ENCODE data around the gene CCDC57. TPM values are rescaled to one million over a fixed set of nuclear protein-coding genes. Genes with fewer than 3 reads are reported as not detected.
"Not testable (repeated sequence)": the region's sequence is repeated elsewhere in the genome, so short reads cannot be mapped to it uniquely, and the experiment has no call there.

The CCDC57 gene
- total RNA-seq, 4 donors from 2014 or later = 7.9 to 22.1 (median 9.8) TPM

DNA sequence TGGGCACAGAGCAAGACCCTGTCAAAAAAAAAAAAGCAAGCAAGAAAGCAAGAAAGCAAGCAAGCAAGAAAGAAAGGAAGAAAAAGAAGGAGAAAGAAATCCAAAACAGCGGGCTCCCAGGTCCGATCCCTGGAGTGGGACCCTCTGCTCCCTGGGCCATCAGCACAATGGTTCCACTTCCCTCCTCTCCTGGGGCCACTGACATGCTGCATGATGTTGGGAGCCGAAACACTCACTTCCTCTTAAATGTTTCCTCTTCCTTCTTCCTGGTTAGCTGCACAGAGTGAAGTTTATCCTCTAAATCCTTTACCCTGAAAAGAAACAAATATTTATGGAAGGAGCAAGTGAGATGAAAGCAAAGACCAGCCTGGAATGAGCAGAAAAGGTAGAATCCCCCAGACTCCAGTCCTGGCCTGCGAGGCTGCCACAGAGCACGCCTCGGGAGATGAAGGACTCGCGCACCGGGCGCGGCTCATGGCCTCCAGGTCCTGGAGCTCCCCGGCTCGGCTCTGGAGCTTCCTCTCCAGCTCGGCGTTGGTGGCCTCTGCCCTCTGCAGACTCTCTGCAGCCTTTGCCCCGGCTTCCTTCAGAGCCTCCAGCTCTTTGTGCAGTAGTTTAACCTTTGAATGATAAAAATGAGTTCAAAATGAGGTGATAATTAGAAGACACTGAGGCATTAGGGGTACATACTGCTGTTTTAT, 19.0 kb downstream of the CCDC57 start:
- no peak for DNase-seq
- Histone ChIP-seq H3K27ac (no peak overlapping the region), H3K36me3 (peaks cover 0 to 81% (median 0%) of the 10 kb centered on the region in 3 donors), H3K27me3 (no peaks in the 10 kb centered on the region), H3K4me3 (peak overlapping the region in 2 of 4 donors; percentile 1 to 12), H3K9me3 (no peaks in the 10 kb centered on the region), H3K4me1 (no peaks in the 10 kb centered on the region)
- WGBS, 2 donors = 66 to 92% methylated on average over 14 to 16 of the region's 16 CpGs
- intact Hi-C loops (cut with DNase I) = no loop called here
- TF ChIP-seq, protein P1, sequence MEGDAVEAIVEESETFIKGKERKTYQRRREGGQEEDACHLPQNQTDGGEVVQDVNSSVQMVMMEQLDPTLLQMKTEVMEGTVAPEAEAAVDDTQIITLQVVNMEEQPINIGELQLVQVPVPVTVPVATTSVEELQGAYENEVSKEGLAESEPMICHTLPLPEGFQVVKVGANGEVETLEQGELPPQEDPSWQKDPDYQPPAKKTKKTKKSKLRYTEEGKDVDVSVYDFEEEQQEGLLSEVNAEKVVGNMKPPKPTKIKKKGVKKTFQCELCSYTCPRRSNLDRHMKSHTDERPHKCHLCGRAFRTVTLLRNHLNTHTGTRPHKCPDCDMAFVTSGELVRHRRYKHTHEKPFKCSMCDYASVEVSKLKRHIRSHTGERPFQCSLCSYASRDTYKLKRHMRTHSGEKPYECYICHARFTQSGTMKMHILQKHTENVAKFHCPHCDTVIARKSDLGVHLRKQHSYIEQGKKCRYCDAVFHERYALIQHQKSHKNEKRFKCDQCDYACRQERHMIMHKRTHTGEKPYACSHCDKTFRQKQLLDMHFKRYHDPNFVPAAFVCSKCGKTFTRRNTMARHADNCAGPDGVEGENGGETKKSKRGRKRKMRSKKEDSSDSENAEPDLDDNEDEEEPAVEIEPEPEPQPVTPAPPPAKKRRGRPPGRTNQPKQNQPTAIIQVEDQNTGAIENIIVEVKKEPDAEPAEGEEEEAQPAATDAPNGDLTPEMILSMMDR (IDR thresholded peaks at IDR 0.05) = no peak
- TF ChIP-seq POLR2A (IDR thresholded peaks at IDR 0.05) = no peak

DNA sequence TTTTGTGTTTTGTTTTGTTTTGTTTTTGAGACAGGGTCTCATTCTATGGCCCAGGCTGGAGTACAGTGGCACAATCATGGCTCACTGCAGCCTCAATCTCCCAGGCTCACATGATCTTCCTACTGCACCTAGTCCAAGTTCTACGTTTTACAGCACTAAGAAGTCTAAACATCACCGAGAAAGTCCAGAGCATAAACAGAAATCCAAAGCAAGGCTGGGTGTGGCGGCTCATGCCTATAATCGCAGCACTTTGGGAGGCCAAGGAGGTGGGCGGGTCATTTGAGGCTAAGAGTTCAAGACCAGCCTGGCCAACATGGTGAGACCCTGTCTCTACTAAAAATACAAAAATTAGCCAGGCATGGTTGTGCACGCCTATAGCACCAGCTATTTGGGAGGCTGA, 19.6 kb downstream of the CCDC57 start:
- peaks cover 0 to 77% (median 0%) of the 10 kb centered on the region in 3 donors for H3K36me3 ChIP-seq

DNA sequence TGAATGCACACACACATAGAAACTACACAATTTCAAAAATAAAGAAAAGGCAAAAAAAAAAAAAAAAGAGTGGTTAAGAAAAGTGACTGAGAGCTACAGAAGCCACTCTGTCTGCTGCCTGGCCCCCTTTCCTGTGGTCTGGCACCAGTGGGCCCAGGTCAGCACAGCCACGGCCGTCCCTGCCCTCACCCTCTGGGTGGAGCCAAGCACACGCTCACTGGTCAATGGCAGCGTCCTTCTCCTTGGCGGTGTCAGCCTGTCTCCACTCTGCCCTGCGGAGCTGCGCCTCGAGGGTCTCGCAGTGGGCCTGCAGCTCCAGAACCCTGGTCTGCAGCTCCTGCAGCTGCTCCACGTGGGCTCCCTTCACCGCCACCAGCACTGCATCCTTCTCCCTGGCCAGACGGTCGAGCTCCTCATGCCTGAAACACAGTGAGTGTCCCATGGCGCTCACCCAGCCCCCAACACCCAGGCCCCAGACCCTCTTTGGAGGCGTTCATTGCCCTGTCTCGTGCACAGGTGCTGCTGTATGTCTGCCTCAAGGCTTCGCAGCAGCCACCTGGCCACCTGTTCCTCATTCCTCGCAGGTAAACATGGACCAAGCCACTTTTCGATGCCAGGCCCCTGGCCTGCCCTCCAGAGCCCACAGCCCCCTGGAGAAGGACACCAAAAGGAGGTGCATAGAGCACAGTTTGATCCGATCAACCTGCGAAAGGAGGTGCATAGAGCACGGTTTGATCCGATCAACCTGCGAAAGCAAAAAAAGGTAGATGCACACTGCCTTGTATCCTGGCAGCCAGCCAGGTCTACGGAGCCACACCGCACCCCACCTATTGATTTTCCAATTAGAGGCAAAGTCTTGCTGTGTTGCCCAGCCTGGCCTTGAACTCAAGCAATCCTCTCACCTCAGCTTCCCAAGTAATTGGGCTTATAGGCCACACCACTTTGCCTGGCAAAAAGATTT, 24.4 kb downstream of the CCDC57 start:
- WGBS, 2 donors = 87 to 88% methylated on average over 19 to 21 of the region's 26 CpGs
- no peaks in the 10 kb centered on the region for H3K27me3 ChIP-seq
- no peak overlapping the region for H3K27ac ChIP-seq
- no peak for DNase-seq
- peaks cover 0 to 45% (median 0%) of the 10 kb centered on the region in 3 donors for H3K36me3 ChIP-seq
- intact Hi-C loops (cut with DNase I) = no loop called here
- no peak overlapping the region for H3K4me3 ChIP-seq
- H3K4me1 ChIP-seq = no peaks in the 10 kb centered on the region
- no peak for TF ChIP-seq POLR2A (IDR thresholded peaks at IDR 0.05)
- TF ChIP-seq, protein P1 (IDR thresholded peaks at IDR 0.05) = no peak
- H3K9me3 ChIP-seq = no peaks in the 10 kb centered on the region

More for the DNA sequence above, 19.6 kb downstream of the CCDC57 start:
- DNase-seq; H3K9me3 ChIP-seq; intact Hi-C loops (cut with DNase I); H3K4me1 ChIP-seq; H3K4me3 ChIP-seq; H3K27ac ChIP-seq; H3K27me3 ChIP-seq: not testable (repeated sequence)
- 84 to 100% methylated on average over 2 to 3 of the region's 6 CpGs for WGBS, 2 donors

DNA sequence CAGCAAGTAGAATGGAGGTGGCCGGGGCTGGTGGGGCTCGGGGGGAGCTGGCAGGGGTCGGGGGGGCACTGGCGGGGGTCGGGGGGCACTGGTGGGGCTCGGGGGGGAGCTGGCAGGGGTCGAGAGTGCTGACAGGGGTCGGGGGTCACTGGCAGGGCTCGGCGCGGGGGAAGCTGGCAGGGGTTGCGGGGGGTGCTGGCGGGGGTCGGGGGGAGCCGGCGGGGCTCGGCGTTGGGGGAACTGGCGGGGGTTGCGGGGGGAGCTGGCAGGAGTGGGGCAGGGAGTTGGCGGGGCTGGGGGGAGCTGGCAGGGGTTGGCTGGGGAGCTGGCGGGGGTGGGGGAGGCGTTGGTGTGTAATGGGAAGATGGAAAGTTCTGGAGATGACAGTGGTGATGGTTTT, 25.1 kb downstream of the CCDC57 start:
- peaks cover 0 to 45% (median 0%) of the 10 kb centered on the region in 3 donors for H3K36me3 ChIP-seq
- H3K27me3 ChIP-seq = no peaks in the 10 kb centered on the region
- no peak overlapping the region for H3K27ac ChIP-seq
- no peaks in the 10 kb centered on the region for H3K4me1 ChIP-seq
- H3K9me3 ChIP-seq = no peaks in the 10 kb centered on the region
- DNase-seq = no peak
- H3K4me3 ChIP-seq = no peak overlapping the region
- intact Hi-C loops (cut with DNase I) = no loop called here
- TF ChIP-seq, protein P1 (IDR thresholded peaks at IDR 0.05) = no peak
- TF ChIP-seq POLR2A (IDR thresholded peaks at IDR 0.05) = no peak
- WGBS, 2 donors = 57 to 95% methylated on average over 1 to 2 of the region's 23 CpGs

DNA sequence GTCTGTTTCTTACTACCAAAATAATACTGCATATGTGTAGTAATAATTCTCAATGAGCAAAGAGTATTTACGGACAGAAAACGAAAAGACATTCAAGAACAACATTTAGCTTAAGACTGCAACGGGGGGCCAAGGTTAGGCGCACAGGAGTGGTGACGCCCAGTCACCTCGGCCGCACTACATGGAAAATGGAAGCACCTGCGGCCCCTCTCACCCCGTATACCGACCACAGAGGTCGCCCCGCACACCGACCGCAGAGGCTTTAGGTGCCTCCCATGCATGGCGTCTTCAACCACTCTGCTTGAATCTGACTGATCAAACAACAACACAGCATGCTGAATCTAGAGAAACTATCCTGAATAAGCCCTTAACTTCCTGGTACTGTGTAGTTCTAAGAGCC, 26.4 kb downstream of the CCDC57 start:
- 94 to 96% methylated on average over 15 of the region's 15 CpGs for WGBS, 2 donors
- Histone ChIP-seq H3K27me3 (no peaks in the 10 kb centered on the region), H3K36me3 (peaks cover 0 to 46% (median 4%) of the 10 kb centered on the region in 3 donors), H3K27ac (no peak overlapping the region), H3K4me1 (no peaks in the 10 kb centered on the region), H3K9me3 (no peaks in the 10 kb centered on the region), H3K4me3 (no peak overlapping the region)
- TF ChIP-seq POLR2A (IDR thresholded peaks at IDR 0.05) = no peak
- TF ChIP-seq, protein P1 (IDR thresholded peaks at IDR 0.05) = no peak
- intact Hi-C loops (cut with DNase I) = no loop called here
- DNase-seq = no peak

Measured in esophagus squamous epithelium (tissue), 5 donors.